ENCODE measurements around the gene PPP1R9A. TPM values are rescaled to one million over a fixed set of nuclear protein-coding genes. Genes with fewer than 3 reads are reported as not detected.

PPP1R9A gene
- total RNA-seq, 1 experiment from 2014 or later = 5.9 TPM

GRCh38 chr7:94921911-94922310, 14.5 kb downstream of the PPP1R9A start:
- H3K36me3 ChIP-seq (ENCODE audit: low read depth, low read length) = no peaks in the 10 kb centered on the region
- ChIA-PET CTCF (no interaction called here), POLR2A (ENCODE audit: unreplicated experiment) (no interaction called here)
- BruUV-seq (replicated peaks) = no TSS peak
- ATAC-seq = no peak
- H2AFZ ChIP-seq (ENCODE audit: low read length) = no peak overlapping the region
- no peak for DNase-seq
- H3K9me3 ChIP-seq (ENCODE audit: low read length) = no peaks in the 10 kb centered on the region
- TF ChIP-seq EZH2 (IDR thresholded peaks at IDR 0.05; ENCODE audit: low read length, unreplicated experiment) = no peak
- no peak for TF ChIP-seq EZH2phosphoT487 (IDR thresholded peaks at IDR 0.05; ENCODE audit: borderline replicate concordance, low read length)
- no peak for TF ChIP-seq CTCF (conservative IDR thresholded peaks at IDR 0.05; ENCODE audit: low read depth, low read length)
- H3K27me3 ChIP-seq (ENCODE audit: low read length) = no peaks in the 10 kb centered on the region
- no peaks in the 10 kb centered on the region for H4K20me1 ChIP-seq (ENCODE audit: low read length)
- H3F3A ChIP-seq (ENCODE audit: low read length, unreplicated experiment) = no peaks in the 10 kb centered on the region
- H3K9me2 ChIP-seq (replicated peaks; ENCODE audit: low read length) = no peaks in the 10 kb centered on the region
- intact Hi-C loops (cut with micrococcal nuclease) = no loop called here
- H3K4me2 ChIP-seq (ENCODE audit: low read length) = no peak overlapping the region
- H3K27ac ChIP-seq (ENCODE audit: low read length) = no peak overlapping the region
- no peak overlapping the region for H3K4me3 ChIP-seq (ENCODE audit: low read length)
- H3K9ac ChIP-seq (ENCODE audit: low read length) = no peak overlapping the region
- no peaks in the 10 kb centered on the region for H3K4me1 ChIP-seq (ENCODE audit: insufficient read depth, low read length)
- no peaks in the 10 kb centered on the region for H3K79me2 ChIP-seq (ENCODE audit: low read length)

- Histone ChIP-seq H3K4me2 (ENCODE audit: low read length) (no peak overlapping the region), H3K27me3 (ENCODE audit: low read length) (no peaks in the 10 kb centered on the region), H3K27ac (ENCODE audit: low read length) (no peak overlapping the region), H4K20me1 (ENCODE audit: low read length) (no peaks in the 10 kb centered on the region), H3K9me2 (replicated peaks; ENCODE audit: low read length) (no peaks in the 10 kb centered on the region), H2AFZ (ENCODE audit: low read length) (no peak overlapping the region), H3K4me3 (ENCODE audit: low read length) (no peak overlapping the region), H3K9me3 (ENCODE audit: low read length) (no peaks in the 10 kb centered on the region), H3K36me3 (ENCODE audit: low read depth, low read length) (no peaks in the 10 kb centered on the region), H3F3A (ENCODE audit: low read length, unreplicated experiment) (no peaks in the 10 kb centered on the region), H3K79me2 (ENCODE audit: low read length) (no peaks in the 10 kb centered on the region), H3K9ac (ENCODE audit: low read length) (no peak overlapping the region), H3K4me1 (ENCODE audit: insufficient read depth, low read length) (no peaks in the 10 kb centered on the region)
- POLR2A ChIA-PET (ENCODE audit: unreplicated experiment) = no interaction called here
- CTCF ChIA-PET = no interaction called here
- intact Hi-C loops (cut with micrococcal nuclease) = no loop called here
- TF ChIP-seq EZH2 (IDR thresholded peaks at IDR 0.05; ENCODE audit: low read length, unreplicated experiment) (no peak), CTCF (conservative IDR thresholded peaks at IDR 0.05; ENCODE audit: low read depth, low read length) (no peak), EZH2phosphoT487 (IDR thresholded peaks at IDR 0.05; ENCODE audit: borderline replicate concordance, low read length) (no peak)
- no TSS peak for BruUV-seq (replicated peaks)
- no peak for DNase-seq
- ATAC-seq = no peak
These were observed 15.1 kb downstream of the PPP1R9A start for GRCh38 chr7:94922457-94922856.

- Histone ChIP-seq H3K4me2 (ENCODE audit: low read length) (no peak overlapping the region), H3K79me2 (ENCODE audit: low read length) (no peaks in the 10 kb centered on the region), H3K9ac (ENCODE audit: low read length) (no peak overlapping the region), H3K27ac (ENCODE audit: low read length) (no peak overlapping the region), H3K4me3 (ENCODE audit: low read length) (no peak overlapping the region), H3K9me3 (ENCODE audit: low read length) (no peaks in the 10 kb centered on the region), H3K27me3 (ENCODE audit: low read length) (no peaks in the 10 kb centered on the region), H3F3A (ENCODE audit: low read length, unreplicated experiment) (no peaks in the 10 kb centered on the region), H3K9me2 (replicated peaks; ENCODE audit: low read length) (no peaks in the 10 kb centered on the region), H3K36me3 (ENCODE audit: low read depth, low read length) (no peaks in the 10 kb centered on the region), H4K20me1 (ENCODE audit: low read length) (no peaks in the 10 kb centered on the region), H2AFZ (ENCODE audit: low read length) (no peak overlapping the region), H3K4me1 (ENCODE audit: insufficient read depth, low read length) (no peaks in the 10 kb centered on the region)
- no peak for DNase-seq
- no peak for TF ChIP-seq EZH2phosphoT487 (IDR thresholded peaks at IDR 0.05; ENCODE audit: borderline replicate concordance, low read length)
- no peak for TF ChIP-seq EZH2 (IDR thresholded peaks at IDR 0.05; ENCODE audit: low read length, unreplicated experiment)
- no peak for TF ChIP-seq CTCF (conservative IDR thresholded peaks at IDR 0.05; ENCODE audit: low read depth, low read length)
- no TSS peak for BruUV-seq (replicated peaks)
- ChIA-PET CTCF (no interaction called here), POLR2A (ENCODE audit: unreplicated experiment) (no interaction called here)
- intact Hi-C loops (cut with micrococcal nuclease) = no loop called here
- ATAC-seq = no peak
These were observed 16.0 kb downstream of the PPP1R9A start for GRCh38 chr7:94923412-94923811.

Measured in PC-3 (cell line).